A673 (cell line): ENCODE measurements around the gene BRI3BP. TPM values are rescaled to one million over a fixed set of nuclear protein-coding genes. Genes with fewer than 3 reads are reported as not detected.

ENCODE experiments used
- BruUV-seq: library from RNA; stranded (reverse); fragments of 400-500 nt; replicated peaks from 2 replicates; lab custom pipeline; 2021; lab: Mats Ljungman, UMichigan
- CTCF ChIA-PET: fragments of 300-600 bp; sonication (Branson Sonifier 250); formaldehyde crosslinking; loops from one replicate; lab custom pipeline; 2022; ENCODE audit warnings: antibody characterized with exemption; lab: Charles Lee
- POLR2A ChIA-PET: fragments of 300-600 bp; sonication (Branson Sonifier 250); formaldehyde crosslinking; loops from one replicate; lab custom pipeline; 2022; ENCODE audit warnings: antibody characterized with exemption; ENCODE audit not compliant: low non-redundant PET; lab: Charles Lee
- DNase-seq: peaks from one replicate; pipeline ENCODE4 v3.0.0-alpha.2; 2015; ENCODE audit warnings: low spot score
- H3K27ac ChIP-seq: fragments of 200-600 bp; sonication (generic); 2 replicates; pipeline ENCODE4 v1.5.1; 2016; ENCODE audit warnings: mixed run types, low read depth, mild to moderate bottlenecking, mixed read lengths, antibody characterized with exemption, low read length; ENCODE audit not compliant: poor library complexity, severe bottlenecking
- H3K27me3 ChIP-seq: fragments of 200-600 bp; sonication (generic); replicated peaks from 2 replicates; pipeline ENCODE4 v1.6.1; 2017; ENCODE audit warnings: mixed run types, low read depth, mild to moderate bottlenecking, mixed read lengths, antibody characterized with exemption, low read length; ENCODE audit not compliant: insufficient read depth, poor library complexity
- H3K36me3 ChIP-seq: fragments of 200-600 bp; sonication (generic); 2 replicates; pipeline ENCODE4 v1.6.1; 2016; ENCODE audit warnings: mixed run types, mild to moderate bottlenecking, mixed read lengths, antibody characterized with exemption, low read length; ENCODE audit not compliant: insufficient read depth, poor library complexity, severe bottlenecking
- H3K4me1 ChIP-seq: fragments of 200-600 bp; sonication (generic); 2 replicates; pipeline ENCODE4 v1.6.1; 2017; ENCODE audit warnings: mixed run types, mild to moderate bottlenecking, mixed read lengths, antibody characterized with exemption, low read length; ENCODE audit not compliant: insufficient read depth, poor library complexity, severe bottlenecking
- H3K4me3 ChIP-seq: fragments of 200-600 bp; sonication (generic); 2 replicates; pipeline ENCODE4 v1.5.1; 2016; ENCODE audit warnings: low read depth, mixed run types, mild to moderate bottlenecking, mixed read lengths, low read length; ENCODE audit not compliant: poor library complexity, severe bottlenecking
- H3K9me3 ChIP-seq: fragments of 200-600 bp; sonication (generic); 2 replicates; pipeline ENCODE4 v1.6.1; 2016; ENCODE audit warnings: mixed run types, low read depth, mild to moderate bottlenecking, mixed read lengths, antibody characterized with exemption, low read length; ENCODE audit not compliant: poor library complexity, severe bottlenecking
- CTCF ChIP-seq: fragments of 300-800, 200-600 bp; sonication (generic); conservative IDR thresholded peaks from 2 replicates; pipeline ENCODE4 v1.5.1; 2017; ENCODE audit warnings: low read depth, mild to moderate bottlenecking, antibody characterized with exemption, low read length, moderate library complexity, mixed read lengths
- EZH2 ChIP-seq: fragments of 200-600 bp; sonication (generic); IDR thresholded peaks from 2 replicates; pipeline ENCODE4 v1.6.1; 2017; ENCODE audit warnings: borderline replicate concordance, low read depth, mild to moderate bottlenecking, mixed read lengths, antibody characterized with exemption, low read length; ENCODE audit not compliant: poor library complexity, severe bottlenecking
- intact Hi-C: fragments of 100-400 bp; cut with micrococcal nuclease; formaldehyde crosslinking; loops from one replicate; pipeline ENCODE4 v1.10.0; 2022; ENCODE audit not compliant: unreplicated experiment
- total RNA-seq: library from RNA; stranded (reverse); gene quantifications from 2 replicates; pipeline ENCODE4 v1.2.3, GENCODE V29; 2021

Gene BRI3BP
- total RNA-seq, 1 experiment from 2014 or later, result 26.0 TPM

GRCh38 chr12:125049093-125049458, 55.6 kb downstream of the BRI3BP start:
- no peak for DNase-seq
- intact Hi-C loops, result no loop called here
- no peaks in the 10 kb centered on the region for H3K27me3 ChIP-seq
- ChIA-PET POLR2A (interaction anchor here (0.5 kb wide), 1 partner anchor 31 kb away, joined by 3 read pairs; no protein-coding TSS in a partner anchor), CTCF (no interaction called here)
- H3K27ac ChIP-seq, result no peak overlapping the region
- TSS peak; percentile 91 for BruUV-seq
- TF ChIP-seq EZH2, result no peak
- TF ChIP-seq CTCF, result no peak
- H3K9me3 ChIP-seq, result no peaks in the 10 kb centered on the region
- no peaks in the 10 kb centered on the region for H3K36me3 ChIP-seq
- peaks cover 3% of the 10 kb centered on the region for H3K4me1 ChIP-seq
- peak overlapping the region; percentile 44 for H3K4me3 ChIP-seq

DNA sequence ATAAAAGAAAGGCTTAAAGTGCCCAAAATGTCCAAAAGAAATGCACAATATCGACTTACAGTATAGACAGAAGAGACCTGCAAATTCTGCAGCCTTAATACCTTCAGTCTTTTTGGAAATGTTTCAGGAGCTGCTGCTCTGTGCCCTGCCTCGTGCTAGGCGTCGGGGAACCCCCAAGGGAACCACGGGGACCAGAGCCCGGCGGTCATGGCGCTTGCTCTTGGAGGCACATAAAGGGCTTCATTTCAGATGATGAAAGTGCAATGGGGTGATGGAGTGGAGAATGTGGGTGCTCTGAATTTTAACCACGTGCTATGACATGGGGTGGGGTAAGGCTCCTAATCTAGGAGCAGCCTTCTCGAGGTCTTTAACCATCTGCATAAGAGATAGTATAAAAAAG, 57.0 kb downstream of the BRI3BP start:
- POLR2A ChIA-PET, result no interaction called here
- H3K27me3 ChIP-seq, result no peaks in the 10 kb centered on the region
- peaks cover 3% of the 10 kb centered on the region for H3K4me1 ChIP-seq
- H3K27ac ChIP-seq, result no peak overlapping the region
- H3K9me3 ChIP-seq, result no peaks in the 10 kb centered on the region
- intact Hi-C loops, result no loop called here
- no peak overlapping the region for H3K4me3 ChIP-seq
- BruUV-seq, result no TSS peak
- no peak for TF ChIP-seq EZH2
- no peaks in the 10 kb centered on the region for H3K36me3 ChIP-seq
- DNase-seq, result no peak
- CTCF ChIA-PET, result no interaction called here

DNA sequence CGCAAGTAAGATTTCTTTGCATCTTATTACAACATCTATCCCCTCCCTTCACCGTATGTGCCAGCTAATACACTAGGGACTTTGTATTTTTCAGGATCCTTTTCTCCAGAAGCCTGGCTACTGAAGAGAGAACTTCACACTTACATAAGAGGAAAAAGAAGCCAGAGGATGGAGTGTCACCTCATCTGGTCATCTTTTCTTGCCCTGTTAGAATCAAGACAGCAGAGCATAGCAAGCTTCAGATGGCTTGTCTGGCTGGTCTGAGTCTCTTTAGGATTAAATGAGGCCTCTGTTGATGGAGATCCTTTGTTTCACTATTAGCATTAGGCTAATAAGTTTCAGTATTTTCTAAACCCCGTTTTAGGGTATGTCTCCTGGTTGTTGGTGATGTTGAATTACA, 57.4 kb downstream of the BRI3BP start:
- H3K36me3 ChIP-seq, result no peaks in the 10 kb centered on the region
- intact Hi-C loops, result no loop called here
- ChIA-PET CTCF (no interaction called here), POLR2A (no interaction called here)
- no peaks in the 10 kb centered on the region for H3K27me3 ChIP-seq
- H3K9me3 ChIP-seq, result no peaks in the 10 kb centered on the region
- no TSS peak for BruUV-seq
- TF ChIP-seq EZH2, result no peak
- DNase-seq, result no peak
- H3K27ac ChIP-seq, result no peak overlapping the region
- no peak overlapping the region for H3K4me3 ChIP-seq
- H3K4me1 ChIP-seq, result peaks cover 3% of the 10 kb centered on the region

DNA sequence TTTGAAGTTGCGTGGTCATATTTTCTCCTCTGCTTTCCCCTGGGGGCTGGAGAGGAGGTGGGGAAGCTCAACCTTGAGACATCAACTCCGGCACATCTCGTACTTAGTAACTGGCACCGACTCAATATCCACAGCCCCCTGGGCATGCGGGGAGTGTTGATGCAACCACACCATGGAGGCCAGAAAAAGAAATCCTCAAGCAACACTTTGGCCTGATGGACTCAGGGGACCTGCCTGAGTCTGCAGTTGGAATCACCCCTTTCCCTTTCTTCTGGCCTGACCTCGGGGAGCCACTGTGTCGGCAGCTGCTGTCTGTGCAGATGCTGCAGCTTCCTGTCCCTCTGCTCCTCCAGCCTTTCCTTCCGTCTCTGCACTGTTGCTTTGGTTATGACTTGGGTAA, 60.4 kb downstream of the BRI3BP start:
- no peak overlapping the region for H3K4me3 ChIP-seq
- no peaks in the 10 kb centered on the region for H3K36me3 ChIP-seq
- no TSS peak for BruUV-seq
- peaks cover 3% of the 10 kb centered on the region for H3K4me1 ChIP-seq
- no peak for DNase-seq
- intact Hi-C loops, result no loop called here
- no peaks in the 10 kb centered on the region for H3K27me3 ChIP-seq
- POLR2A ChIA-PET, result no interaction called here
- CTCF ChIA-PET, result interaction anchor here (0.5 kb wide), 1 partner anchor 24 kb away, joined by 3 read pairs; no protein-coding TSS in a partner anchor
- H3K9me3 ChIP-seq, result no peaks in the 10 kb centered on the region
- no peak overlapping the region for H3K27ac ChIP-seq
- TF ChIP-seq EZH2 (no peak), CTCF (no peak)
